HG02943 (cell line): ENCODE results near the gene KIF1A.
"Not testable (repeated sequence)": the region's sequence is repeated elsewhere in the genome, so short reads cannot be mapped to it uniquely, and the experiment has no call there.

Experiments
- ATAC-seq: cut with Tn5 transposase; IDR thresholded peaks from one replicate; pipeline ENCODE4 v1.9.1; 2021; ENCODE audit warnings: mild to moderate bottlenecking, low read depth, moderate library complexity; ENCODE audit not compliant: unreplicated experiment

KIF1A gene

DNA sequence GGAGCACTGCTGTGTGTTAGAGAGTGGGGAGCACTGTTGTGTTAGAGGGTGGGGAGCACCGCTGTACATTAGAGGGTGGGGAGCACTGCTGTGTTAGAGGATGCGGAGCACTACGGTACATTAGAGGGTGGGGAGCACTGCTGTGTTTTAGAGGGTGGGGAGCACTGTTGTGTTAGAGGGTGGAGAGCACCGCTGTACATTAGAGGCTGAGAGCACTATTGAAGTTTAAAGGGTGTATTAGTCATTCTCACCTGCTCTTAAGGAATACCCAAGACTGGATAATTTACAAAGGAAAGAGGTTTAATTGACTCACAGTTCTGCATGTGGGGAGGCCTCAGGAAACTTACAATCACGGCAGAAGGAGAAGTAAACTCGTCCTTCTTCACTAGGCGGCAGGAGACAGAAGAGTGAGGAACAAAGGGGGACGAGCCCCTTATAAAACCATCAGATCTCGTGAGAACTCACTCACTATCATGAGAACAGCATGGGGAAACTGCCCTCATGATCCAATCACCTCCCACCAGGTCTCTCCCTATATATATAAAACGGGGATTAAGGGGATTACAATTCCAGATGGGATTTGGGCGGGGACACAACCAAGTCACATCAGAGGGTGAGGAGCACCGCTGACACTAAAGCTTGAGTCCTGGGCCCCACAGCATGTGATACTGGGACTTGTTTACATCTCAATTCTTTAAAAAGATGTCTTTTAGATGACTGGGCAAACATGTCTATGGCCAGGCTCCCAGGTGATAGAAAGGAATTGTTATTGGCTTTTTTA is 29.1 kb upstream of the KIF1A start:
- ATAC-seq, result no peak

DNA sequence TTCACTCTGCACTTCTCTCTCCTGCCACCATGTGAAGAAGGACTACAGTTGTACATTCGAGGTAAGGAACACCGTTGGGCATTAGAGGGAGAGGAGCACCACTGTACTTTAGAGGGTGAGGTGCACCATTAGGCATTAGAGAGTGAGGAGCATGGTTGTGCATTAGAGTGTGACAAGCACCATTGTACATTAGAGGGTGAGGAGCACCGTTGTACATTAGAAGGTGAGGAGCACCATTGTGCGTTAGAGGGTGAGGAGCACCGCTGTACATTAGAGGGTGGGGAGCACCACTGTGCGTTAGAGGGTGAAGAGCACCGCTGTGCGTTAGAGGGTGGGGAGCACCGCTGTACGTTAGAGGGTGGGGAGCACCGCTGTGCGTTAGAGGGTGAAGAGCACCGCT is 27.8 kb upstream of the KIF1A start:
- no peak for ATAC-seq

DNA sequence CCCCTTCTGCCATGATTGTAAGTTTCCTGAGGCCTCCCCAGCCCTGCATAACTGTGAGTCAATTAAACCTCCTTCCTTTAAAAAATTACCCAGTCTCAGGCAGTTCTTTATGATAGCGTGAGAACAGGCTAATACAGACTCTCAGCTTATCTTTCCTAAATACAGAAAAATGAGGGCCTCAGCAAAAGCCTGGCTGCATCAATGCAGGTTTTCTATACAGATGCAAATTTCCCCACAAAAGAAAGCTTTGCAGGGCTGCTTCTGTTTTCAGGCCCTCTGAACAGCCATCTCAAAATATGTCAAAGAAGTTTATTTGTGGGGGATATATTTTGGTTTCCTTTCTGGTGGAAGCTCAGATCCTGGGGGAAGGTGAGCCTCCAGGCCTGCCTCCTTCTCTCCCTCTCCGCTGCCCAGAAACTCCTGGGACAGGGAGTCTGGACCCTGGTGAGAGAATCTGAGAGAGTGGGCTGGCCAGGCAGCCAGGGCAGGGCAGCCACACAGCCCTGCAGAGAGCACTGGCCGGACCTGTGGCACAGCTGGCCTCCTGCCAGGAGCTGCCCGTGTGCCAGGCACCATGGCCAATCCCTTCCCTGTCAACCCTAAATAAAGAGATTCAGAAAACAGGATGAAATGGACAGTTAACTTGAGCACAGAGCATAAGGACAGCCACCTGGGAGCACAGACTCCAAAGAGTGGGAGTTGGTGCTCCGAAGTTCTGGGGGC is 27.0 kb upstream of the KIF1A start:
- no peak for ATAC-seq

DNA sequence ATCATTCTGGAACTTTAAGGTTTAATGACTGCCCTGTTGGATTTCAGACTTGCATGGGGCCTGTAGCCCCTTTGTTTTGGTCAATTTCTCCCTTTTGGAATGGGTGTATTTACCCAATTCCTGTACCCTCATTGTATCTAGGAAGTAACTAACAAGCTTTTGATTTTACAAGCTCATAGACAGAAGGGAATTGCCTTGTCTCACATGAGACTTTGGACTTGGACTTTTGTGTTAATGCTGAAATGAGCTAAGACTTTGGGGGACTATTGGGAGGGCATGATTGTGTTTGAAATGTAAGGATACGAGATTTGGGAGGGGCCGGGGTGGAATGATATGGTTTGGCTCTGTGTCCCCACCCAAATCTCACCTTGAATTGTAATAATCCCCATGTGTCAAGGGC is 26.3 kb upstream of the KIF1A start:
- ATAC-seq, result not testable (repeated sequence)

DNA sequence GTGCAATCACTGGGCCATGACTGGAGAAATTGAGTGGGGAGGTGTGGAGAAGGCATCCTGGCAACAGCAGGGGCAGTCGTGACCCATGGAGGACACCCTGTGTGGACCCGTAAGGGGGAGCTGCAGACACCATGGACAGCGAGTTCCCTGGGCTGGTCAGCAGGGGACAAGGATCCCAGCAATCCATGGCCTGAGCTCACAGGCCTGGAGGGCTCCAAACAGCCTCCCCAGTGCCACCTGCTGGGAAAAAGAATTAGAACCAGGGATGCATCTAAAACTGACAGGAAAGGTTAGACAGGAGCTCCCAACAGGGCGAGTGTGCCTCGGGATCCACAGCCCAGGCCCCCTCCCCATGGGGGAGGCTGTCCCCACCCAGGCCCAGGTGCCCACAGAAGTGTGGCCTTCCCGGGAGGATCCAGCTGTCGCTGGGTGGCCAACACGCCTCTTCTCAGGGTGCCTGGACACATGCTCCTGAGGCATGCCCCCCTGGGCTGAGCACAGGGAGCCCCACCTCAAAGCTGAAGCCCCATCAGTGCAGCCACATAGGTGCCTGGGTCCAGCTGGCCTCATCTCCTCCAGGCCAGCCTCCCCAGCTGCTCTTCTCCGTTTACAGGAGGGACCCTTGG is 20.5 kb upstream of the KIF1A start:
- ATAC-seq, result no peak

DNA sequence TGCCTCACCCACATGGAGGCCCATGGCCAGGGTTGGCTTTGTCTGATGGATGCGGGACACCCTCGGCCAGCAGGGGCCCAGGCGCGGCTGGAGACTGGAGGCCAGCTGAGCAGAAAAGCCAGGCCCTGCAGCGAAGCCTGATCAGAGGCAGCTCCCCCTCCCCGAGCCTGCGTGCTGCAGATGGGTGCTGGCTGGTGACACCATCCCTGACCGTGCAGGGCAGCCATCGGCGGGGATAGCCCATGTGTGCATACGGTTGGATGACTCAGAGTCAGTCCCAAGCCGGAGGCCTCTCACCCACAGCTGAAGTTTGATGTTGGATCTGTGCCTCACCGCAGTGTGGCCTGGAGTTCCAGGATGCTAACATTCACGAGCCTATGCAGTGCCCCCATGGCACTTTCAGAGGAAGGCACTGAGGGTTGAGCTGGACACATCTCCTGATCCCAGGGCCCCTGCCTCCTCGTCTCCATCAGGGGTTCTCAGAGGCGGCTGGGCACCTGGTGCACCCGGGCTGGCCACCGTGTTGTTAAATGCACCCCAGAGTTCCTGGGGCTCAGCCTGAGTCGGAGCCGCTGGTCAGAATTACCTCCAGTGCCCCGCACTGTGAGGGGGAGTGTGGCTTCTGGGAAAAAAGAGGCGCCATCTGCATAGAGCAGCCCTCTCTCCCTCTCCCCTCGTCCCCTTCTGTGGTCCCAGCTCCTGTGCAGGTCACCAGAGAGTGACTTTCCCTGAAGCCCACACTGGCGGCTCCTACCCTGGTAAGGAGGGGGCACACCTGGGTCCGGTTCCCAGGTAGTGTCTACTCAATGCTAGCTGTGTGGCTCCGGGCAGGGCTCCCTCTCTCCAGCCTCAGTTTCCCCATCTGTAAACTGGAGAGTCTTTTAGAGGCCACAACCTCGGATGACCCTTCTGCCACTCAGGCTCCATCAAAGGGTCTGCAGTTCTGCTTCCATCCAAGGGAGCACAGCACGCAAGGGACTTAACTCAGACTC is 19.4 kb upstream of the KIF1A start:
- no peak for ATAC-seq

DNA sequence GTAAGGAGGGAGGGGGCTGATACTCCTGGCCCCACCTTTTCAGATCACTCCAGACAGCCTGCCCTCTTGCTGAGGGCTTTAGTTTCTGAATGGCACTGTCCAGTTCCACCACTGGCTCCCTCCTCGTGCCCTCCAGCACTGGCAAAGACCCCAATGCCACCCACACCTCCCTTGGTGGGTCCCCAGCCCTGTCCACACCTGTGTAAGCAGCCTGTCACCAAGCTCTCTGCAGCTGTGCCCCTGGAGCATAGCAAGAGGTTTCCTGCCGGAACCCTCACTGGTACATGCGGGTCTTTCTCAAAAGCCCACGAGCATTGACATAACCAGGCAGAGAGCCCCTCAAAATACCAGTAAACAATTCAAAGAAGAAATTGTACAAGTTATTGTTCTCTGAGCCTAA is 17.6 kb upstream of the KIF1A start:
- ATAC-seq, result no peak

DNA sequence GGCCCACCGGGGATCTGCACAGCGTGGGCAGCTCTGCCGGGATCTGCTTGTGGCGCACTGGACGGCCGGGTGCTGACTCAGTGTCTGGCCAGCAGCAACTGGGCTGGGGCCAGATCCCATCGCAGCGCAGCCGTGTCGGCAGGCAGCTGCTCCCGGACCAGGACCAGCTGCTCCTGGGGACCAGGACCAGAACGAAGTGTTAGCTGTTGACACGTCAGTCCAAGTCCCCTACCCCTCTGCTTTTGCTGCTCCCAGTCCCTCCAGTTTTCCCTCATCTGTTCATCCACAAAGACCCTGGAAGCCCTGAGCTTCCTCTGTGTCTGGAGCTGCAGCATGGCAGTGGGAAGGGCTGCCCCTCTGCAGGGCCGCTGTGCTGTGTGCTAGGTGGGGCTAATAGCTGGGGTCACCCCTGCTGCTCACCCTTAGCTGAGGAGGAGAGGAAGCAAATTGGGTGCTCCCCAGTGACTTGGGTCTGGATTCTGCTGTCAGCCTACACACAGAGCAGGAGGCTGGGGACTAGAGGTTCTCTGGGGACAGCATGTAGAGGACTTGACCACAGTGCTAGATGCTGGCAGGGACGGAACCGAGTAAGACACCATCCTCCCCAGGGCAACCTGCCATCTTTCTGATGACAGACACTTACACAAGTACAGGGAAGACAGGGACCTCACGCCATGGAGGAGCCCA is 16.9 kb upstream of the KIF1A start:
- ATAC-seq, result no peak

DNA sequence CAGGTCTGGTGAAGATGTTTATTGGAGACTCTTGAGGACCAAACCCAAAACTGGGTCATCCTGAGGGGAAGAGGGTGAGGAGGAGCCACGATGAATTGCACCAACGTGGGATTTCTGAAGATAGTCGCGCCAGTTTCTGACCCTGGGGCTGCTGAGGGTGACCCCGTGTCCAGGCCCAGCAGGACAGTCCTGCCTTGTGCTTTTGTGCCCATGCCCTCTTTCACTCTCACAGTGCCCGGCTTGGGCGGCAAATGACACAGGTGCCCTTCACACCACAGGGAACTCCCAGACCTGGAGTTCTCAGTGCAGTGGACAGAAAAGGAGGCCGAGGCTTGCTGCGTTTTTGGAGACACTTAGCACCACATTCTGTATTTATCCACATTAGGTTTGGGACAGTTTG is 15.5 kb upstream of the KIF1A start:
- no peak for ATAC-seq

DNA sequence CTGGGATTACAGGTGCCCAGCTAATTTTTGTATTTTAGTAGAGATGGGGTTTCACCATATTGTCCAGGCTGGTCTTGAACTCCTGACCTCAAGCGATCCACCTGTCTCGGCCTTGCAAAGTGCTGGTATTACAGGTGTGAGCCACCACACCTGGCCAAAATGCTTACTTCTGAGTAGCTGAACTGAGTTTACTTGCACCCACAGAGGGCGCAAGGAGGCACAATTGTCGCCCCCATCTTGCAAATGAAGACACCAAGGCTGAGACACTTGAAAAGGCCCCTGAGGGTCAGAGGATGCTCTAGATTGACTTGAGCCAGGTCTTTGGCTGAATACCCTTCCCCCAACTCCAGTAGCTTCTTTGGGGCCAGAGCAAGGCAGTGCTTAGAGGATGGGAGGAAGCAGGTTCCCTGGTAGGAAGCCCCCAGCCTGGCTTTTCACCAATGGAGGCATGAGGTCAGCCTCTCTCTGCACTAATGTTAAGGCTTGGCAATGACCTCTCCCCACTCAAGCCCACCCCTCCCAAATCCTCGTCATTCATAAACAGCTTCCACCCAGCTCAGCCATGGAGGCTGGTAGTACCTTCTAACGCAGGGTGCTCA is 14.5 kb upstream of the KIF1A start:
- no peak for ATAC-seq

DNA sequence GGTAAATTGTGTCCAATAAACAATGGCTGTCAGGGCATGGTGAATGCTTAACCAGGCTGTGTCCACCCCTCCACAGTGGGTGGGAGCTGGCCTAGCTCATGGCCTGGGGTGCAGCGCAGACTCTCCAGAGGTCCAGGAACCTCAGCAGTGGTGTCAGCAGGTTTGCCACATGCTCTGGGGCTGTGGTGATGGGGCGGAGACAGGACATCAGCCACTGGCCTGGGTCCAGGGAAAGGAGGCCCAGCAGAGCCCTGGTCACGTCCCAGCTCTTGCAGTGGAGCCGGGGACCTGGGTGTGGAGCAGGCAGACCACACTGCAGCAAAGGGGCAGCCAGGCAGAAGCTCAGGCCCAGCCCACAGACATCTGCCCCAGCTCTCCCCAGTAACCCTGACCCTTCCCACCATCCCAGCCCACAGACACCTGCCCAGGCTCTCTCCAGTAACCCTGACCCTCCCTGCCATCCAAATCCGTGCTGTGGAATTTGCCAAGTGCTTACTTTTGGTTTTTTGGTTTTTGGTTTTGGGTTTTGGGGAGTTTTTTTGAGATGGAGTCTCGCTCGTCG is 13.8 kb upstream of the KIF1A start:
- no peak for ATAC-seq

DNA sequence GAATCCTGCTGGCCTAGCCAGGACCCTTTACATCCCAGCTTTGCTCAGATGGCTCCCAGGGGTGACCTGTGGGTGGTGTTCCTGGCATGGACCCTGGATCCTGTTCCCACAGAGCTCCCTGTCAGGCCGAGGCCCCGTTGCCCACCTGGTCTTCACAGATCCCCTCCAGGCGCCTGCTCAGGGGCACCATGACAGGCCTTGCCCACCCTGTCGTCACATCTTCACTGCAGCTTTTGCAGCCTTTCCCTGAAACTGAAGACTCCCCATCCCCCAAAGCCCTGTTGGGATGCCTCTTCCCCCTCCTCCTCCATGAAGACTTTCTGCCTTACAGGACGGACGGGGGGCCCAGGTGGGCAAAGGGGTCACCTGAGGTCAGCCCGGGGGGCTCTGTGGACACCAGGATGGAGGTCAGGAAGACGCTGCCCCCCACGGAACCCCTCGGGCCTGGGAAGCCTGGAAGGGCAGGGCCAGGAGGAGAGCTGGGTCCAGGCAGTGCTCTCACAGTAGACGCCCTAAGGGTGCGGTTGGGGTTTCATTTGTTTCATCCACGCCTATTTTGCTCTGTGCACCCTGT is 13.0 kb upstream of the KIF1A start:
- ATAC-seq, result no peak

DNA sequence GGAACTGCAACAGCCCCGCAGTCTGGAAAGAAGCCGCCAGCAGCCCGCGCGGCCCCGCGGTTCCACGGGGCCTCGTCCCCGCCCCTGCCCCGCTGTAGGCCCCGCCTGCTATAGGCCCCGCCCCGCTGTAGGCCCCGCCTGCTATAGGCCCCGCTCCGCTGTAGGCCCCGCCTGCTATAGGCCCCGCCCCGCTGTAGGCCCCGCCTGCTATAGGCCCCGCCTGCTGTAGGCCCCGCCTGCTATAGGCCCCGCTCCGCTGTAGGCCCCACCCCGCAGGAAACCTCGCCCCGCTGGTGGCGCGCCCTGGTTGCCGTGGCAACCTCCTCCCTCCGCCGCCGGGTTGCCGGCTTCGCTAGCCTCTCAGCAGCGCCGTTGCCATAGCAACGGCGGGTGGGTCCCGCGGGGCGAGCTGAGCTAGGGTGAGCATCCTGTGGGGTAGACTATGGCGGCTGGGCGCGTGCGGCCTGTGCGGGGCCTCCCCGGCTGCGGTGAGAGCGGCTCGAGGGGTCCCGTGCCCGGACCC is 12.2 kb upstream of the KIF1A start:
- no peak for ATAC-seq

DNA sequence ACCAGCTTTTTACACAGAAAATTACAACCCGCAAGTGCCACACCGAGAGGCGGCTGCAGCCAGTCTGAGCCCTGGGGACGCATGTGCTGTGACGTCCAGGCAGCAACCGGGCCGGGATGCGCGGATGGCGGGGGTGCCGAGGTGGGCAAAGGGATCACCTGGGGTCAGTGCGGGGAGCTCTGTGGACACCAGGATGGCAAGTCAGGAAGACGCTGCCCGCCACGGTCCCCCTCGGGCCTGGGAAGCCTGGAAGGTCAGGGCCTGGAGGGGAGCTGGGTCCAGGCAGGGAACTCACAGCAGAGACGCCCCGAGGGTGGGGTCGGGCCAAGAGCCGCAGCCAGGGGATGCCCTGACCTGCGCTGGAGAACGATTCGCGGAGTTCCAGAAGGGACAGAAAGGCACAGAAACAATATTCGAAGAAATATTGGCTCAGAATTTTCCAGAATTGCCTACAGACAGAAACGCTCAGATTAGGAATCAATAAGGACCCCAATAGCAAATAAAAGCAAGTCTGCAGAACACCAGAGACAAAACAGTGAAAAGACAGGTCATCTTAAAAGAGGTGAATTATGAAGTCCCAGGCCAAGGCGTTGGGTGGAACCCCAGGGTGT is 11.7 kb upstream of the KIF1A start:
- no peak for ATAC-seq

DNA sequence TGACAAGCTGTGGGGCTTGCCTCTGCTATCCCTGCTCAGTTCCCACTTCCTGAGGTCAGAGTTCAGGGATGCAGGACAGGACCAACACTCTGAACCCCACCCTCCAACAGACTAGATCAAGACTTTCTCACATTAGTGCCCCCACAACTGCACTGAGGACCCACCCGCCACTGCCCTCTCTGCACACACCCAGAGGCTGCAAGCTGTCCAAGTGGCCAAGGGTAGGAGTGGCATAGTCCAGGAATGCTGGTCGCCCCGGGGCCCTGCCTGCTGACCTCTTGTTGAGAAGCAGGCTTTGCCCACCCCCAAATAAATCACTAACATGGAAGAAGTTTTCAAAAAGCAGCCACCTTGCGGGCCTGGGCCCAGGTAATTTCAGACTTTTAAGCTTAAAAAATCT is 5.5 kb upstream of the KIF1A start:
- no peak for ATAC-seq

DNA sequence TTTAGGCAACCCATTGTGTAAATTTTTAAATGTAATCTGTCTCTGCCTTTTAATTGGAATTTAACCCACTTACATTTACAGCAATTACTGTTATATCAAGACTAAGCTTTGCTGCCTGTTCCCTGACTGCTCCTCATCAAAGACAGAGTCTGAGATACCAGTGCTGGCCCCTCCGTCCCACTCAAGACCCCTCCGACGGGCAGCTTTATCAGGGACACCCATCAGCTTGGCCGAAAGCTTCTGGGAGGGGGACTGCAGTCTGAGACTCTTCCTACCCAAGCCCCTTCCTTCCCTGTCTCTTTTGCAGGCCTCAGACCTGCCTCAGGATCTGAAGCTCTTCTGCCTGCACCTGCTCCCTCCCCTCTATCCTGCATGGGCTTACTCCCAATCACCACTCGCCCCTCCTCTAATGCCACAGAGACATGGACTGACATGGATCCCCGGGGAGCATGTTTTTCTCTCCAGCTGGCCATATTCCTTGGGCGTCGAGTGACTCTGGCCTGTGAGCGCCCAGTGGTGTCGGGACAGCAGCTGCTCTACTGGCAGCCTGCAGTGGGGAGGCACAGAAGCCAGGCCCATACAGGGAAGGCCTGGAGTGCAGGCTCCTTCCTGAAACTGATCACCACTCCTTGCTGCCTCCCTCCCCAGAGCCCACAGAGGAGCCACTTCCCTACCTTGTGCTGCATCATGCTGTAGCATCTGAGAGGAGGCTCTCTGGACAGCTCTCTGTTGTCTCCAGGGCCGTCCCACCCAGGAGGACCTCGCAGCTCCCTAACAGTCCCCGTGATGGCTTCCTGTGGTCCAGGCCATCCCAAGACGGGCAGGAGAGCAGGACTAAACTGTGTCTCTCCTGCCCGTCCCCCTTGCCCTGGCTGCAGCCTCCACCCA is 3.7 kb upstream of the KIF1A start:
- no peak for ATAC-seq

DNA sequence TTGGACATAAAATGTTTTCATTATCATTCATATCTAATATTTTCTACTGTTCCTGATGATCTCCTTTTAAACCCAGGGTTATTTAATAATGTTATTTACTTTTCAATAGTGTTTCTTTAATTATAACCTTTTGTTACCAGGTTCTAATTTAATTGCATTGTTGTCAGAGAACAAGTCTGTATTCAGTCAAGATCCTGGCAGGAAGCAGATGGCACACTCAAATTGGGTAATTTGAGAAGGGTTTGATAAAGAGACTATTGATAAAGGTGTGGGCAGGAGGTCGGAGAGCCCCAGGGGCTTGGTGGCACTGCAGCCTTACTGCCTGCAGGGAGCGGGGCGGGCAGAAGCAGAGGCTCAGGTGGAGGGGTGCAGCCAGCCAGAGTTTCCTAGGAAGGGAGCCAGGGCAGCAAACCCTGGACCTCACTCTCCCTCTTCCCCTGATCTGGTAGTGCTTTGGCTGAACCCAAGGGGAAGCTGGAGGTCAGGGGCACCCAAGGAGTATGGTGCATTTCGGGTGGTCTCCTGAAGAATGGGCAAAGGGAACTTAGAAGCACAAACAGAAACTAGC is 2.3 kb upstream of the KIF1A start:
- ATAC-seq, result no peak
